Measurements from ENCODE around the gene TDRD6. TPM values are rescaled to one million over a fixed set of nuclear protein-coding genes. Genes with fewer than 3 reads are reported as not detected.

The TDRD6 gene
- total RNA-seq, 6 experiments from 2014 or later: 0.13 to 1.4 (median 0.72) TPM

DNA sequence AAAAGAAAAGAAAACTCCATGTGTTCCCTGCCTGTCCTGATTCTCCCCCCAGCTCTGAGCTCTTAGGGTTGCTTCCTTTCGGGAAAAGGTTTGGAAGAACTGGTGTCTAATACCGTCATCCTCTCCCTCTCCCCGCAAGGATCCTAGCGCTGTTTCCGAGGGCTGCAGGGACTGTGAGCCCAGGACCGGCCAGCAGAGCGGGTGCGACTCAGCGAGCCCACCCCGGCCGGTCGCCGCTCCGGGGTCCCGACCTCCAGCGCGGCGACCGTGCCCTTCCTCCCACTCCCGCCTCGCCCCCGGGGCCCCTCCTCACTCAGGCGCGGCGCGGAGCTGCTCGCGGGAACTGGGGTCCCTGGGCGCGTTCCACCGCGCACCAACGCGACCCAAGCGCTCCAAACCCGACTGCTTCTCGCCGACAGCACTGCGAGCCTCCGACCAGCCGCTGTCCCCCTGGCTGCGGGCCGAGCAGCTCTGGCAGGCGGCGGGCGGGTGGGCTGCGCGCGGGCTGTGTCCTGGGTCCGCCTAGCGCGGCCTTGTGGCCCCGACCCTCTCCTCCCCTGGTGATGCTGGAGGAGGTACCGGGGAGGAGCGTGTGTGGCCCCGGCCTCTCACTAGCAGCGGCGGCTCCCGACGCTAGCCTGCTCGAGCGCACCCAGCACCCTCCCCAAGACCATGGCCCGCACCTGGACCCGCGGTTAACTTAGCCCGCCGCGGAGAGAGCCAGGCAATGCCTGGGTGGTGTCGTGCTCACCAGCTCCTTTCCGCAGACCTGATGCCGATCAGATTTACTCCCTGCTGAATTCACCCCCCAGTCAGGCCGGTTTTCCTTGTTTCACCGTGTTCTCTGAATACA is 47.4 kb downstream of the TDRD6 start, which contains the start of gene PLA2G7:
TSS of gene PLA2G7 (minus strand) at position 509 of the 853 bp plus-strand sequence. CDS start 12,484 bp downstream, outside the sequence.
- Histone ChIP-seq H3K27me3 (peaks cover 0 to 10% of the 10 kb centered on the region in 2 donors), H3K4me1 (peaks cover 0 to 9% (median 4%) of the 10 kb centered on the region in 4 donors), H3K27ac (peak within 1 kb of the TSS in 1 of 3 donors; percentile 2), H3K36me3 (no peaks in the 10 kb centered on the region), H3K4me3 (peak within 1 kb of the TSS; percentile 36 to 54 (median 37)), H3K9me3 (no peaks in the 10 kb centered on the region)
- intact Hi-C loops (cut with DNase I): no loop called here
- DNase-seq: peak in 2 of 3 donors; percentile 41 to 65
- TF ChIP-seq, protein P1, sequence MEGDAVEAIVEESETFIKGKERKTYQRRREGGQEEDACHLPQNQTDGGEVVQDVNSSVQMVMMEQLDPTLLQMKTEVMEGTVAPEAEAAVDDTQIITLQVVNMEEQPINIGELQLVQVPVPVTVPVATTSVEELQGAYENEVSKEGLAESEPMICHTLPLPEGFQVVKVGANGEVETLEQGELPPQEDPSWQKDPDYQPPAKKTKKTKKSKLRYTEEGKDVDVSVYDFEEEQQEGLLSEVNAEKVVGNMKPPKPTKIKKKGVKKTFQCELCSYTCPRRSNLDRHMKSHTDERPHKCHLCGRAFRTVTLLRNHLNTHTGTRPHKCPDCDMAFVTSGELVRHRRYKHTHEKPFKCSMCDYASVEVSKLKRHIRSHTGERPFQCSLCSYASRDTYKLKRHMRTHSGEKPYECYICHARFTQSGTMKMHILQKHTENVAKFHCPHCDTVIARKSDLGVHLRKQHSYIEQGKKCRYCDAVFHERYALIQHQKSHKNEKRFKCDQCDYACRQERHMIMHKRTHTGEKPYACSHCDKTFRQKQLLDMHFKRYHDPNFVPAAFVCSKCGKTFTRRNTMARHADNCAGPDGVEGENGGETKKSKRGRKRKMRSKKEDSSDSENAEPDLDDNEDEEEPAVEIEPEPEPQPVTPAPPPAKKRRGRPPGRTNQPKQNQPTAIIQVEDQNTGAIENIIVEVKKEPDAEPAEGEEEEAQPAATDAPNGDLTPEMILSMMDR (IDR thresholded peaks at IDR 0.05): no peak
- TF ChIP-seq POLR2A (IDR thresholded peaks at IDR 0.05): peak; percentile 56
- 1% methylated on average over 15 of the region's 73 CpGs for WGBS (ENCODE audit: insufficient coverage, low coverage, low lambda C conversion rate, missing lambda C conversion rate)
- peak; percentile 62 to 80 (median 73) for ATAC-seq

DNA sequence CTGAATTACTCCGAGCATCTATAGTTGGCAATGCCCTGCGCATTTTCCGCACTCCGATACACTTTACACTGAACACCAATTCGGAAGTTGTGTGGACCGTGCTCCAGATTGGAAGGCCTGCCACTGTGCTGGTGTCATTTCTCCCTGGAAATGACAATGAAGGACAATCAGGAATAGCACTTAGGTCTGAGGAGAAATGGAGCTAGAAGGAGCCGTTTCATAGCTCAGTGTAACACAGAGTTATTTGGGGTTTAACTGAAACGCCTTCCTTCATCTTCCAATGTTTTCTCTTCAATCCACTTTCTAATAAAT is 48.0 kb downstream of the TDRD6 start:
- peaks cover 0 to 10% of the 10 kb centered on the region in 2 donors for H3K27me3 ChIP-seq
- no peak for TF ChIP-seq POLR2A (IDR thresholded peaks at IDR 0.05)
- TF ChIP-seq, protein P1 (IDR thresholded peaks at IDR 0.05): no peak
- 33% methylated on average over 8 of the region's 8 CpGs for WGBS (ENCODE audit: insufficient coverage, low coverage, low lambda C conversion rate, missing lambda C conversion rate)
- no peak for DNase-seq
- H3K9me3 ChIP-seq: no peaks in the 10 kb centered on the region
- peaks cover 0 to 9% (median 4%) of the 10 kb centered on the region in 4 donors for H3K4me1 ChIP-seq
- no peak overlapping the region for H3K27ac ChIP-seq
- ATAC-seq: no peak
- H3K4me3 ChIP-seq: peak overlapping the region in 2 of 3 donors; percentile 37 to 54
- intact Hi-C loops (cut with DNase I): no loop called here
- no peaks in the 10 kb centered on the region for H3K36me3 ChIP-seq

DNA sequence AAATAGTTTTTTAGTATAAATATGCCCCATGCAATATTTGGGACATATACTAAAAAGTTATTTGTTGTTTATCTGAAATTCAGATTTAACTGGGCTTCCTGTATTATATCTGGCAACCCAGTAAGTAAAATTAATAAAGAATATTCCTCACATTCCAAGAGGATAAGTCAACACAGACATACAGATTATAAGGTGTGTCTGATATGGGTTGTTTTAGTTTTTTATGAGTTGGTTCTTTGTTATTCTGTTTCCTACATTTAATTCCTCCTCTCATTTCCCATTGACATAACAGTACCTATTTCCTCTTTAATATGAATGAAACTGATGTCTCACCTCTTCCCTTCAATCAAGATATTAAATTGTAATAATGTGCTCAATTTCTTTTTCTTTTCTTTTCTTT is 49.2 kb downstream of the TDRD6 start:
- no peak overlapping the region for H3K27ac ChIP-seq
- no peak overlapping the region for H3K4me3 ChIP-seq
- H3K27me3 ChIP-seq: peaks cover 0 to 10% of the 10 kb centered on the region in 2 donors
- no peaks in the 10 kb centered on the region for H3K36me3 ChIP-seq
- TF ChIP-seq, protein P1 (IDR thresholded peaks at IDR 0.05): no peak
- TF ChIP-seq POLR2A (IDR thresholded peaks at IDR 0.05): no peak
- DNase-seq (no peak), ATAC-seq (no peak)
- intact Hi-C loops (cut with DNase I): no loop called here
- no peaks in the 10 kb centered on the region for H3K9me3 ChIP-seq
- H3K4me1 ChIP-seq: peaks cover 0 to 14% (median 4%) of the 10 kb centered on the region in 4 donors

DNA sequence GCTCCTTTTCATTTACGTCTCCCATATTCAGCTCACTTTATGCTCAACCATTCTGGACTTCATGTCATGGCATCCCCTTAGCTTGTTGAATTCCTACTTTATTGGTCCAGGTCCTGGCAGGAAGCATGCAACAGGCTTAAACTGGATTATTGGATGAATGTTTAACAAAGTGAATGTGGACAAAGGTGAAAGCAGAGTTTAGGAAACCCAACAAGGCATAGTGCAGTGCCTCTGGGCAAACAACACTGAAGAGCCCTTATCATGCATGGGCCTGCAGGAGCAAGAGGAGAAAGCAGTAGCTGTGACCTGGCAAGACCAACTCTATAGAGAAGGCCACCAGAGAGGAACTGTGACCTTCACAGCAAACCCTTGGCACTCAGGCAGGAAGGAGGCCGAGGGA is 53.8 kb downstream of the TDRD6 start:
- intact Hi-C loops (cut with DNase I): no loop called here
- H3K4me3 ChIP-seq: no peak overlapping the region
- TF ChIP-seq, protein P1 (IDR thresholded peaks at IDR 0.05): no peak
- TF ChIP-seq POLR2A (IDR thresholded peaks at IDR 0.05): no peak
- H3K4me1 ChIP-seq: peaks cover 0 to 5% (median 0%) of the 10 kb centered on the region in 4 donors
- no peak overlapping the region for H3K27ac ChIP-seq
- no peaks in the 10 kb centered on the region for H3K36me3 ChIP-seq
- no peaks in the 10 kb centered on the region for H3K9me3 ChIP-seq
- H3K27me3 ChIP-seq: no peaks in the 10 kb centered on the region
- ATAC-seq: peak in 1 of 4 donors; percentile 76
- WGBS (ENCODE audit: insufficient coverage, low coverage, low lambda C conversion rate, missing lambda C conversion rate): 71% methylated on average over 1 of the region's 2 CpGs
- DNase-seq: no peak

Data from right lobe of liver (tissue), 6 donors.